Activated naive CD4-positive, alpha-beta T cell treated with anti-CD3 and anti-CD28 coated beads for 36 hours (primary cell): ENCODE data around the gene DOC2A. TPM values are rescaled to one million over a fixed set of nuclear protein-coding genes. Genes with fewer than 3 reads are reported as not detected.
A peak's percentile ranks its signal among the peaks of the same experiment; 100 is the strongest.

Source experiments
- CTCF ChIA-PET: fragments of 350-600 bp; sonication (Branson Sonifier 250); formaldehyde crosslinking; loops from one replicate; lab custom pipeline; 2021; ENCODE audit warnings: antibody characterized with exemption; lab: Charles Lee
- DNase-seq: peaks from one replicate; pipeline ENCODE4 v3.0.0-alpha.2; 2020
- H3K27ac Mint-ChIP-seq: one replicate; pipeline ENCODE4 v1.8.0; 2021; ENCODE audit warnings: mild to moderate bottlenecking, mixed read lengths
- H3K27me3 Mint-ChIP-seq: one replicate; pipeline ENCODE4 v1.8.0; 2021; ENCODE audit warnings: low read depth, mixed read lengths
- H3K36me3 Mint-ChIP-seq: one replicate; pipeline ENCODE4 v1.8.0; 2021; ENCODE audit warnings: low read depth, mixed read lengths
- H3K4me1 Mint-ChIP-seq: one replicate; pipeline ENCODE4 v1.8.0; 2021; ENCODE audit warnings: low read depth, mixed read lengths
- H3K4me3 Mint-ChIP-seq: one replicate; pipeline ENCODE4 v1.8.0; 2021; ENCODE audit warnings: mild to moderate bottlenecking, moderate library complexity, mixed read lengths
- H3K9me3 Mint-ChIP-seq: one replicate; pipeline ENCODE4 v1.8.0; 2021; ENCODE audit warnings: mixed read lengths
- intact Hi-C: fragments of 100-400 bp; cut with micrococcal nuclease; formaldehyde crosslinking; loops from one replicate; pipeline ENCODE4 v1.15.1; 2023
- total RNA-seq, 2 experiments: library from RNA; stranded (reverse); gene quantifications; one replicate each; pipeline ENCODE4 v1.2.3, GENCODE V29; 2021

Gene DOC2A
- total RNA-seq, 2 experiments from 2014 or later, result 0.64 to 0.86 TPM

DNA sequence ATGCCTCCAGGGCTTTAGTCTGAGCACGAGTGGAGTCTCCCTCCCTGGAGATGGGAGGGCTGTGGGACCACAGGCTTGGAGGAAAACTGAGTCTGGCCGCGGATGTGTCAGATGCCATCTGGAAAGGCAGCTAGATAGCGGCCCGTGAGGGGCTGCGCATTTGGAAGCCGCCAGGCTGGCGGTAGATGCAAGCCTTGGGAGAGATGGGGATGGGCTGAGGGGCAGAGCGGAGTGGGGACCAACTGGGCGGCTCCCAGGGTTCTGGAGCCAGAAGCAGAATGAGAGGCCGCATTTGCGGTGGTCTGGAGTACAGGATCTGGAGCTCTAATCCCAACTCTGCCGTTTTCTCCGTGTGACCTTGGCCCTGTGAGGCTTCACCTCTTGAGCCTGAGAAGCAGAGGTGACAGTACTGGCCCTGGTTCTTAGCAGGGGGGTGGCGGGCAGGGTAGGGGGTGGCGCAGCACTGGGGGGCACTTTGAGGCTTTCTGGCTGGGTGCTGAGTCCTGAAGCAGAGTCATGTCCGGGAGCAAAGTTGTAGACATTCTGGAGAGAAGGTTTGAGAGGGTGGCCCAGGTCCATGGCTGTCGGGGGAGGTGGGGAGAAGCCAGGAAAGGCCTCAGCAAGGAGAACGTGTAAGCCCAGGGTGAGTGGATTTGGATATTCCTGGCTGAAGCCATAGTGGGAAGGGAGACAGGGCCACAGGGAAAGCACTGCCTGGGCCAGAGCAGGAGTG is 8.0 kb downstream of the DOC2A start:
- CTCF ChIA-PET, result no interaction called here
- no peaks in the 10 kb centered on the region for H3K27me3 Mint-ChIP-seq
- no peaks in the 10 kb centered on the region for H3K9me3 Mint-ChIP-seq
- no peak overlapping the region for H3K27ac Mint-ChIP-seq
- peaks cover 11% of the 10 kb centered on the region for H3K4me1 Mint-ChIP-seq
- peaks cover 21% of the 10 kb centered on the region for H3K36me3 Mint-ChIP-seq
- intact Hi-C loops, result no loop called here
- no peak for DNase-seq
- H3K4me3 Mint-ChIP-seq, result no peak overlapping the region

DNA sequence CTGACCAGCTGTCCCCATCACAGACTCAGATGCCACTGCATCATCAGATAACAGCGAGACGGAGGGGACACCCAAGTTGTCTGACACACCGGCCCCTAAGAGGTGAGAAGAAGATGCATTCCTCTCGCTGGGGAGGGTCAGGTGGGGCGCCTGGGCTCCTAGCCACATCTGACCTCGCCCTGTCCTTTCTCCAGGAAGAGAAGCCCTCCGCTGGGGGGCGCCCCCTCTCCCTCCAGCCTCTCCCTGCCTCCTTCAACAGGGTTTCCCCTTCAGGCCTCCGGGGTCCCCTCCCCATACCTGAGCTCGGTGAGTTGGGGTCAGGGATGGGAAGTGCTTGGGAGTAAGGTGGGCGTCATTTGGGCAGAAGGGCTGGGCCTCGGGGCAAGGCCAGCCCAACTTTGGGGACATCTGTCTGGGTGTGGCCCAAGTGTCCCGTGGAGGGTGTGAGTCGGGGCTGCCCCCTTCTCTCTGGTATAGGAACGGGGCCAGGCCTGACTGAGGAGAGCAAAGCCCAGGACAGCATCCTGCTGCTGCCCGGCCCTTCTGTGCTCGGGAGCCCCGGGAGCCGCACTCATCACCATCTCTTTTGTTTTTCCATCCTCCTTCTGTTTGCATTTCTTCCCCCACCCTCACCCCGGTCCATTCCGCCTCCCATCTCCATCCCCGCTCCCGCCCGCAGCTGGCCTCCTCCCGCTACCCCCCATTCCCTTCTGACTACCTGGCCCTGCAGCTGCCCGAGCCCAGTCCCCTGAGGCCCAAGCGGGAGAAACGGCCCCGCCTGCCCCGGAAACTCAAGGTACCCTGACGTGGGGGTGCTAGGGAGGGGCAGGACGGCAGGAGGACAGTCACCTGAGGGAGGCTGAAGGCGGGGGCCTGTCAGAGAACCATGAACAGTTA is 9.8 kb downstream of the DOC2A start:
- Mint-ChIP-seq H3K27ac (no peak overlapping the region), H3K27me3 (no peaks in the 10 kb centered on the region), H3K4me1 (peaks cover 17% of the 10 kb centered on the region), H3K9me3 (no peaks in the 10 kb centered on the region), H3K4me3 (no peak overlapping the region), H3K36me3 (peaks cover 28% of the 10 kb centered on the region)
- CTCF ChIA-PET, result interaction anchor here (0.6 kb wide), 1 partner anchor 262 kb away, joined by 3 read pairs; no protein-coding TSS in a partner anchor
- DNase-seq, result no peak
- intact Hi-C loops, result no loop called here

DNA sequence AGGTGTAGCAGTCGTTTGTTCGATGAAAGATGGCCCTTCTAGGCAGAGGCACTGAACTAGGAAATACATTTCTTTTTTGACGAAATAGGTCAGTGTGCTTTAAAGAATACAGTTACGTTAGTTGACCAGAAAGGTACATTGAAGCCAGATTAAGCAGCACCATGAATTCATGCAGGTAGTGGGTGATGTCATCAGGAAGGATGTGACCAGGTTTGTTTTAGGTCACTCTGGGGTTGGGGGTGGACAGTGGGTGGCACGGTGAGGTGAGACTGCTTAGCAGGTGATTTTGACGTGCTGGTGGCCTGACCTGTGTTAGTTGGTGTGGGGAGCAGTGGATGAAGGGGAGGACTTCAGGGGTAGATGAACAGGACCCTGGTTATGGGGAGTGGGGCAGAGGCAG is 11.2 kb downstream of the DOC2A start:
- Mint-ChIP-seq H3K4me1 (peaks cover 24% of the 10 kb centered on the region), H3K27ac (no peak overlapping the region), H3K27me3 (no peaks in the 10 kb centered on the region), H3K36me3 (peaks cover 34% of the 10 kb centered on the region), H3K4me3 (no peak overlapping the region), H3K9me3 (no peaks in the 10 kb centered on the region)
- CTCF ChIA-PET, result no interaction called here
- intact Hi-C loops, result no loop called here
- no peak for DNase-seq

DNA sequence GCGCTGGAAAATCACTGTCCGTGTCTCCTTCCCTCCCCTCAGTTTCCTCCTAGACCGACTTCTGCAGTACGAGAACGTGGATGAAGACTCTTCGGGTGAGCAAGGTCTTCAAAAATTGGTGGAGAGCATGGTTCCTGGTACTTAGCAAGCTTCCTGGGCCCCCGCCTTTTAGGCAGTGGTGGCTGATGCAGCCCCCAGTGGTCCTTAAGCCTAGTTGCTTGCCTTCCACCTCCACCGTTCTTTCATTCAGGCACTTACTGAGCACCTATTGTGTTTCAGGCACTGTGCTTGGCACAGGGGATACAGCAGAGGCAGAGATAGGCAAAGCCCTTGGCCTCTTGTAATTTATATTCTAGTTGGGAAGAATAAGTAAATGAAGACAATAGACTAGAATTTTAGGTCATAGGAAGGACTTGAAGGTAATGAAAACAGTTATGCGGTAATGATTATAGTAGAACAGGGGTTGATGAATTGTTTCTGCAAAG is 14.0 kb downstream of the DOC2A start:
- CTCF ChIA-PET, result interaction anchor here (0.6 to 1.2 kb wide), 3 partner anchors 78 to 298 kb away, joined by 3 read pairs; no protein-coding TSS in a partner anchor
- peaks cover 38% of the 10 kb centered on the region for H3K36me3 Mint-ChIP-seq
- H3K9me3 Mint-ChIP-seq, result no peaks in the 10 kb centered on the region
- H3K4me1 Mint-ChIP-seq, result peaks cover 32% of the 10 kb centered on the region
- peak overlapping the region; percentile 98 for H3K4me3 Mint-ChIP-seq
- no peak for DNase-seq
- H3K27ac Mint-ChIP-seq, result peak overlapping the region; percentile 98
- intact Hi-C loops, result no loop called here
- no peaks in the 10 kb centered on the region for H3K27me3 Mint-ChIP-seq

DNA sequence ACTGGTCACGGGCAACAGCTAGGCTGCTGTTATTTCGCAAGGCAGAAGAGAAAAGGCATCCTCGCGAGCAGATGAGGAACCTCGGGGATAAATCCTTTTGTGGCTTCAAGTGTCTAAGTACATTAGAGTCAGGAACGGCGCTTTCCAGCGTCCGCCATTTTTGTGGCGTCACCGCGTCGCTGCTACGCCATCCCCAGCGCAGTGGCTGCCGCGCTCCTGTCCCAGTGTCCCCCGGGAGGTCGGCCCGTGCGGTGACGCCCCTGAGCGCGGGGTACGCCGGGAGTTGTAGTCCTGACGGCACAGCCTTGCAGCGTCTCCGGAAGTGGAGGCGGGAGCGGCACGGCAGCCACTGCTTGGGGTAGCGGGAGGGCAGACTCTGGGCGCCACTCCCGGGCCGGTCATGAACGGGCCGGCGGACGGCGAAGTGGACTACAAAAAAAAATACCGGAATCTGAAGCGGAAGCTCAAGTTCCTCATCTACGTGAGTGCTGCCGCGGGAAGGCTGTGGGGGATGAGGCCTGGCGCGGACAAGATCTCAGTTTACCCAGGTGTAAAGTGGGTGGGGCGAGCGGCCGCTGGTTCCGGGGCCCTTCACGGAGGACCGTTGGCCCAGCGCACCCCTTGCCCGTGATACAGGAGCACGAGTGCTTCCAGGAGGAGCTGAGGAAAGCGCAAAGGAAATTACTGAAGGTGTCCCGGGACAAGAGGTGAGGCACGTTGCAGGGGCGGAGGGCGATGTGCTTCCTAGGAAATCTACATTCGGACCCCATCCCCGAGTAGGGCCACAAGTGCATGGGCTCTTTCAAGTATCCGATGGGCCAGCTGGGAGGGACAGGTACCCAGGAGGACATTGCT is 14.7 kb downstream of the DOC2A start, which contains the start of gene INO80E:
TSS of gene INO80E (plus strand) at position 331 of the 855 bp plus-strand sequence. CDS start at position 401, 70 bp downstream.
- peak; percentile 100 for DNase-seq
- CTCF ChIA-PET, result interaction anchor here (1.2 kb wide), 2 partner anchors 294 to 297 kb away, joined by 3 read pairs; no protein-coding TSS in a partner anchor
- peaks cover 38% of the 10 kb centered on the region for H3K36me3 Mint-ChIP-seq
- H3K9me3 Mint-ChIP-seq, result no peaks in the 10 kb centered on the region
- intact Hi-C loops, result loop anchor here (1.0 kb wide), 5 partner anchors 23 to 191 kb away; partner anchors contain the start of genes ALDOA, CDIPT, KCTD13 and TAOK2
- H3K4me3 Mint-ChIP-seq, result peak within 1 kb of the TSS; percentile 98
- H3K27ac Mint-ChIP-seq, result peak within 1 kb of the TSS; percentile 98
- peaks cover 32% of the 10 kb centered on the region for H3K4me1 Mint-ChIP-seq
- no peaks in the 10 kb centered on the region for H3K27me3 Mint-ChIP-seq

DNA sequence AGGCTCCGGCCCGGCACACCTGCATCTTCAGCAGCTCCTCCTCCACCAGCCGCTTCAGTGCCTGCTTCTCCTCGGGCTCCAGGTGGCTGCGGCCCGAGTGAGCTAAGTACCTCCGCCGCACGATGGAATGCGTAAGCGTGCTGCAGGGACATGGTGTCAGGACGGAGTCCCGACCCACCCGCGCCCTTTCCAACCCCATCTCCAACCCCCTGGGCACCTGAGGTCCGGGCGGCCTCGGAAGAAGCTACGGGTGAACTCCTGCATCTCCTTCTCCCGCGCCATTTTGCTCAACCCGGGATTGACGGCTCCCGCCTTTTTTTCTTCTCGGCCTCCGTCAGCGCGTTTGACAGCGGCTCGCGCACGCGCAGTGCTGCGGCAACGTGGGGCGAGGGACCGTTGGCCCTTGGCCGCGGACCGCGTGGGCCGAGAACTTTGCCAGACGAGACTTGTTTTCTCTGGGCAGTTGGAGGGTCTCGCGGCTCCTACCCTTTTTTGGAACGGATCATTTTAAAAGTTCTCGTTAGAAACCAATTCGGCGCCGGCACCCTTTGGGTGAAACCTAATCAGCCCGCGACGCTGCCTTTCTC is 15.4 kb downstream of the DOC2A start, which contains the start of gene HIRIP3:
TSS of gene HIRIP3 (minus strand) at position 294 of the 587 bp plus-strand sequence. CDS start at position 282, 12 bp downstream.
- H3K4me3 Mint-ChIP-seq, result peak within 1 kb of the TSS; percentile 98
- H3K4me1 Mint-ChIP-seq, result peaks cover 32% of the 10 kb centered on the region
- H3K9me3 Mint-ChIP-seq, result no peaks in the 10 kb centered on the region
- DNase-seq, result peak; percentile 92
- intact Hi-C loops, result loop anchor here (1.0 kb wide), 5 partner anchors 22 to 190 kb away; partner anchors contain the start of genes ALDOA, CDIPT, KCTD13 and TAOK2
- H3K36me3 Mint-ChIP-seq, result peaks cover 41% of the 10 kb centered on the region
- CTCF ChIA-PET, result interaction anchor here (1.2 kb wide), 1 partner anchor 293 kb away, joined by 3 read pairs; no protein-coding TSS in a partner anchor
- H3K27me3 Mint-ChIP-seq, result no peaks in the 10 kb centered on the region
- peak within 1 kb of the TSS; percentile 98 for H3K27ac Mint-ChIP-seq

DNA sequence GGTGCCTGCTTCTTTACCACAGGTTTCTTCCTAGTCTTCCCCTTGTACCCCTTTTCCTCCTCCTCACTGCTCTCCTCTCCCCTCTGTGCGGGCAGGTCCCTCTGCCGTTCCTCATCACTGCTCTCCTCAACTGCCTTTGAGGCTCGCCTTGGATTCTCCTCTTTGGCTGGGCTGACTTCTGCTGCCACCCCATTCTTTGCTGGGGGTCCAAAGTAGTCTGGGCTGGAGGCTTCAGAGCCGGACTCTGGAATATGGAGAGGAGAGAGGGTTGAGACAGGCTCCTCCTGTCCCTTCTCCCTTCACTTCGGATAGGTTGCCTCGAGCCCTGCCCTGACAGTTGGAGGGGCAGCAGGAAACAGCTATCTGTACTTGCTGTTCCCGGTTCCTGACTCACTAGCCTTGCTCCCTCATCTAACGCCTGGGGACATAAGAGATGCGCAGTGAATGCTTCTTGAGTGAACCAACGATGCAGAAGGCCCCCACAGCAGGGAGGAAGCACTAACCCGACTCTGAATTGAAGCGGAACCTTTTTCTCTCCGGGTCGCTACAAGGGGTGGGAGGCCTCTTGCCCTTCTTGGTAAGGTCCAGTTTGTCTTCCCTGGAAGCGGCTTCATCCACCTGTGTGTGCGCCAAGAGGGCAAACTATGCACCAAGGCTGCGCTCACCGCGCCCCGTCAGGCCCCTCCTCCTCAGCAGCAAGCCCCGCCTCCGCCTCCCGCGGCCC is 16.1 kb downstream of the DOC2A start:
- peak; percentile 77 for DNase-seq
- peaks cover 30% of the 10 kb centered on the region for H3K4me1 Mint-ChIP-seq
- intact Hi-C loops, result loop anchor here (1.0 kb wide), 5 partner anchors 21 to 189 kb away; partner anchors contain the start of genes ALDOA, CDIPT, KCTD13 and TAOK2
- H3K4me3 Mint-ChIP-seq, result peak overlapping the region; percentile 98
- H3K27ac Mint-ChIP-seq, result peak overlapping the region; percentile 98
- H3K27me3 Mint-ChIP-seq, result no peaks in the 10 kb centered on the region
- peaks cover 41% of the 10 kb centered on the region for H3K36me3 Mint-ChIP-seq
- CTCF ChIA-PET, result no interaction called here
- no peaks in the 10 kb centered on the region for H3K9me3 Mint-ChIP-seq

DNA sequence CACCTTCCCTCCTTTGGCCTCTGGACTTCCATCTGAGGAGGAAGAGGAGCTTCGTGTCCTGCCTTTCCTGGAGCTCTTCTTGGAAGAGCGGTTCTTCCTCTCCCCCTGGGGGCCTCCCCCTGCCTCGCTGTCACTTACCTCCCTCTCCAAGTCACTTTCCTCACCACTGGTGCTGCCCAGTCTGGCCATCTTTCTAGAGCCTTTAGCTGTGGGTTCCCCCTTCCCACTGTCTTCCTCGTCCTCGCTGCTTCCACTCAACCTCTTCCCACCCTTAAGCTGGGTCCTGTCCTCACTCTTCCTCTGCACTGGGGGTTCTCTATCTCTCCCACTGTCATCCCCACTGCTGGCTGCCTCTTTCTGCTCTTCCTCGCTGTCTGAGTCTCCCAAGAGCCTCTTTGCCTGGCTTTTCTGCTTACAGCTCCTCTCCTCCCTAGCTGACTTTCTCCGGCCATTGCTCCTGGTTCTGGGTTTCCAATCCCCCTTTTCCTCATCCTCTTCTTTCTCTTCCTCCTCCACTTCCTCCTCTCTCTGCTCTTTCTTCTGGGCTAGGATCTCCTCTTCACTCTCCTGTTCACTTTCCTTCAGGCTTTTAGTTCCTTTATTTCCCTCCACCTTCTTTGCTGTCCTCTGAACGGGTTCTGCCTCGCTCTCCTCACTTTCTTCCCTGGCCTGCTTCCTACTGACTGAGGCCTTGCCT is 16.8 kb downstream of the DOC2A start:
- Mint-ChIP-seq H3K27me3 (no peaks in the 10 kb centered on the region), H3K27ac (peak overlapping the region; percentile 98), H3K4me3 (peak overlapping the region; percentile 98), H3K4me1 (peaks cover 28% of the 10 kb centered on the region), H3K9me3 (no peaks in the 10 kb centered on the region), H3K36me3 (peaks cover 39% of the 10 kb centered on the region)
- intact Hi-C loops, result no loop called here
- CTCF ChIA-PET, result interaction anchor here (1.3 to 2.1 kb wide), 2 partner anchors 12 to 38 kb away, joined by 5 read pairs; no protein-coding TSS in a partner anchor
- no peak for DNase-seq

DNA sequence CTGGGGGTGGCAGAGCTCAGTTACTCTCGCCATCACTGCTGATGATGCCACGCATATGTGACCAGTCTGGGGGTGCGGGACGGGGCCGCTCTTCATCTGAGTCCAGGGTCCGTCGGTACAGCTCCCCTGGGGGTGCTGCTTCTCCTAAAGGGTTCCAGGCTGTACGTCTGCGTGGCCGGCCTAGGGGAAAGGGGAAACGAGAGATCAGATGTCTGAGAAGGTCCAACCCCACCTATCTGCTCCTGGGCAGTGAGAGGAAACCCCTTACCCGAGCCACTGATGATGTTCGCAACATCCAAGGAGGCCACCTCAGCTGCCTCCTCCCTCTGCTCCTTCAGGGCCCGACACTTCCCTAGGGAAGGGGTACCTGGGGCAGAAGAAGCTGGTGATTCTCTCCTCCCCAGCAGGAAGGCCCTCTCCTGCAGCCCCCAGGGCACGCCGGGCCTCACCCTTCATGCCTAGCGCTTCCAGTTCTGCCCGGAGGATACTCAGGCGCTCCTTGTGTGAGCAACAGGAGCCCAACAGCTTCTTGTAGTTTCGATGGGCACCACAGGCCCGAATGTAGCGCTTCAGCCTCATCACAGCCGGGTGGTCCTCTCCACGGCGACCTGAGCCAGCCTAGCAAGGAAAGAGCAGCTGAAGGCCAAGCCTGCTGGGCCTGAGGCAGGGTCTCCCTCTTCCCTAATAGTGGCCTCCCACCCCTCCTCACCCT is 17.5 kb downstream of the DOC2A start:
- Mint-ChIP-seq H3K27ac (peak overlapping the region; percentile 98), H3K4me3 (no peak overlapping the region), H3K36me3 (peaks cover 38% of the 10 kb centered on the region), H3K27me3 (no peaks in the 10 kb centered on the region), H3K9me3 (no peaks in the 10 kb centered on the region), H3K4me1 (peaks cover 25% of the 10 kb centered on the region)
- intact Hi-C loops, result no loop called here
- CTCF ChIA-PET, result interaction anchor here (1.3 to 2.1 kb wide), 2 partner anchors 13 to 39 kb away, joined by 5 read pairs; no protein-coding TSS in a partner anchor
- no peak for DNase-seq
